ENCODE data around the gene AMIGO3.

DNA sequence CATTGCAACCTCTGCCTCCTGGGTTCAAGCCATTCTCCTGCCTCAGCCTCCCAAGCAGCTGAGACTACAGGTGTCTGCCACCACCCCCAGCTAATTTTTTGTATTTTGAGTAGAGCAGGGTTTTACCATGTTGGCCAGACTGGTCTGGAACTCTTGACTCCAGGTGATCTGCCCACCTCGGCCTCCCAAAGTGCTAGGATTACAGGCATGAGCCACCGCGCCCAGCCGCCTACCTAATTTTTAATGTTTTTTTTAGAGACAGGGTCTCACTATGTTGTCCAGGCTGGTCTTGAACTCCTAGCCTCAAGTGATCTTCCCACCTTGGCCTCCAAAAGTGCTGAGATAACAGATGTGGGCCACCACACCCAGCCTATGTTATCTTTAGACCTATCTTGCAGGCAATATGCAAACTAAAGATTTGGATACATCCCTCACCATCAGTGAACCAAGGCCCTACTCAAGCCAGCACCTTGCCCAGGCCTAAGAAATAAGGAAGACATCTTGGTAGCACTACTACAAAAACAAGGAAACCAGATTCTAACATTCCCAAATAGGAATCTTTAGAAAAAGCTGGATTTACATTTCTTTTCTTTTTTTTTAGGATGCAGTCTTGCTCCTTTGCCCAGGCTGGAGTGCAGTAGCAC, 10.6 kb upstream of the AMIGO3 start:
- no peak for TF ChIP-seq POLR2AphosphoS5 (IDR thresholded peaks at IDR 0.05)
- TF ChIP-seq, protein P1, sequence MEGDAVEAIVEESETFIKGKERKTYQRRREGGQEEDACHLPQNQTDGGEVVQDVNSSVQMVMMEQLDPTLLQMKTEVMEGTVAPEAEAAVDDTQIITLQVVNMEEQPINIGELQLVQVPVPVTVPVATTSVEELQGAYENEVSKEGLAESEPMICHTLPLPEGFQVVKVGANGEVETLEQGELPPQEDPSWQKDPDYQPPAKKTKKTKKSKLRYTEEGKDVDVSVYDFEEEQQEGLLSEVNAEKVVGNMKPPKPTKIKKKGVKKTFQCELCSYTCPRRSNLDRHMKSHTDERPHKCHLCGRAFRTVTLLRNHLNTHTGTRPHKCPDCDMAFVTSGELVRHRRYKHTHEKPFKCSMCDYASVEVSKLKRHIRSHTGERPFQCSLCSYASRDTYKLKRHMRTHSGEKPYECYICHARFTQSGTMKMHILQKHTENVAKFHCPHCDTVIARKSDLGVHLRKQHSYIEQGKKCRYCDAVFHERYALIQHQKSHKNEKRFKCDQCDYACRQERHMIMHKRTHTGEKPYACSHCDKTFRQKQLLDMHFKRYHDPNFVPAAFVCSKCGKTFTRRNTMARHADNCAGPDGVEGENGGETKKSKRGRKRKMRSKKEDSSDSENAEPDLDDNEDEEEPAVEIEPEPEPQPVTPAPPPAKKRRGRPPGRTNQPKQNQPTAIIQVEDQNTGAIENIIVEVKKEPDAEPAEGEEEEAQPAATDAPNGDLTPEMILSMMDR (IDR thresholded peaks at IDR 0.05) = no peak
